GM12865 (cell line): ENCODE results near the gene CHCHD6.

Experiments used
- DNase-seq: peaks from one replicate; pipeline ENCODE4 v3.0.0; 2010; ENCODE audit warnings: low read depth
- H3K4me3 ChIP-seq: 2 replicates; pipeline ENCODE4 v1.5.1; 2011; ENCODE audit warnings: mild to moderate bottlenecking, low read depth, low read length, control low read depth
- CTCF ChIP-seq: IDR thresholded peaks from 2 replicates; pipeline ENCODE4 v1.5.1; 2011; ENCODE audit warnings: low read length, control low read depth, low read depth, inconsistent platforms; ENCODE audit not compliant: insufficient read depth; ENCODE audit errors: missing control alignments

The CHCHD6 gene

DNA sequence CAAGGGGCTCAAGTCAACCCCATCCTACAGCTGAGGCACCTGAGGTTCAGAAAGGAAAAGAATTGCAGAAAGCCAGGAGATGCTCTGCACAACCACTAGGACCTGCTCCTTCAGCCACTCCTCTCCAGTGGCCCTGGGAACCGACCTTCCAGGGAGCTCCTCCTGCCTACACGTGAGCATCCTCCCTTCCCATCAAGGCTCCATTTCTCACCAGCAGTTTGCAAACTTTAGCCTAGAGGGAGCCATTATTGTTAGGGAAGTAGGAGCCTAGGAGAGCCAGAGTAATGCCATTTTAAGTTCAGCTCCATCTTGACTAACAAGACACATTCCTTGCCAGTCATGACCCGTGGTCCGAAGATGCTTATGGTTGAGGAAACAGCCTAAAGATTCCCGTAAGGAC is 11.2 kb upstream of the CHCHD6 start:
- H3K4me3 ChIP-seq = no peak overlapping the region
- no peak for TF ChIP-seq CTCF
- DNase-seq = no peak

DNA sequence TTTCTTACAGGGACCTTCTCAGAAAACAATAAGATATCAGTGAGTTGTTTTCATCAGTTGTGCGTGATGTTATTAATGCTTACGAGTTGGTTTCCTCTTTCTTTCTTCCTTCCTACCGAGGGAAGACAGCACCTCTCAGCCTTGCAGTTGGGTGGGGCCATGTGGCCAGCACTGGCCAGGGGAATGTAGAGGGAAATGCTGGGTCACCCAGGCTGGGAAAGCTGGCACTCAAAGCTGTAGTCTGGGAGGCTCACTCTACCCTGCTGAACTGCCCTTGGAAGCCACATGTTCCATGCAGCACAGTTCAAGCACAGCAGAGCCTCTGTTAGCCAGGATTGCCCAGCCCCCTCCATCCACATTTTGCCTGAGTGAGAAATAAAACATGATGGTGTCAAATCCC is 10.1 kb upstream of the CHCHD6 start:
- no peak for DNase-seq
- TF ChIP-seq CTCF = no peak
- H3K4me3 ChIP-seq = no peak overlapping the region

GRCh38 chr3:126696701-126697267 is 7.3 kb upstream of the CHCHD6 start:
- H3K4me3 ChIP-seq = no peak overlapping the region
- no peak for DNase-seq

GRCh38 chr3:126699011-126699410 is 5.0 kb upstream of the CHCHD6 start:
- no peak overlapping the region for H3K4me3 ChIP-seq
- no peak for TF ChIP-seq CTCF
- DNase-seq = no peak

More at GRCh38 chr3:126696701-126697267, 7.3 kb upstream of the CHCHD6 start:
- TF ChIP-seq CTCF = no peak

DNA sequence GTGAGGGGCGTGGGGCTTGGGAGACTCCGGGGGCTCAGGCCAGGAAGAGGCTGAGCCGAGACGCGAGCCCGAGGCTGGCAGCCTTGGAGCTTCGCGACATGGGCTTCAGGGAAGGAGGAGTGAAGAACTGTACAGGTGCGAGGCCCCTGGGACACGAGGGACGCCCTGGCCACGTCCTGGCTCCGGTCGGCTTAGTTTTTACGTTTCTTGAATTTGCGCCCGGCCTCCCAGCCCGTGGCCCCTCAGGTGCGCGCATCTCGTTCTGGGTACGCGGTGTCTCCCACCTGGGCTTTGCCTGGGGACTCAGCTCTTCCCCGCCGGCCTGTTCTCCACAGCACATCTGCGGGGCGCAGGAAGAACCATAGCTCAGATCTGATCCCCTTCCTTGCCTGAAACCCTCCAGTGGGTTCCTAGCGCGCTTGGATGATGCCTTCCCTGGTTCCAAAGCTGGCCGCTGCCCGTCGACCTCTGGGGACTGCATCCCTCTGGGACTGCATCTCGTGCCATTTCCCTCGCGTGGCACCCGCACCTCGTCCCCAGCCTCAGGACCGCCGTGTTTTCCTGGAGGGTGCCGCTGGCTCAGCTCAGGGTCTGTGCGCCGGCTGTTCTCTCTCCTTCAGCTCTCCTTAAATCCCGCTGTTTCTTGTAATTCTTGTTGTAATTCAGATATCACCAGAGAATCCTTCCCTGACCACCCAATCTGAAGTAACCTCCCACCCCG is 614 bp downstream of the CHCHD6 start:
- no peak for DNase-seq
- TF ChIP-seq CTCF = no peak
- peak overlapping the region; percentile 73 for H3K4me3 ChIP-seq

DNA sequence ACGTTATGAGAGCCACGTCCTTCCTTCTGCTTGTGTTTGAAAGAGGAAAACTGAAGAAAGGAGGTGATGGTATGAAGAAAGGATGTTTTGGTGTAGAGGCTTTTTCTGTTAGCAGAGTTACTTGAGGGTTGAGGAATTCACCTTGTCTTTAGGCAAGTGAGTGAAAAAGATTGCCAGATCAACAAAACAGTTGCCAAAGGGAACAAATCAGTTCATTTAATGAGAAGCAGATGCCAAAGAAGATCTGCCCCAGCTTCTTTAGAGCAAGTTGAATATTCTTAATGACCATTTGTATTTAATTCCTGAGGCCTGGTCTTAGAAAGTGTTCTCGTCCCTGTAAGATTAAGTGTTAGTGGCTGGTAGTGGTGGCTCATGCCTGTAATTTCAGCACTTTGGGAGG is 2.6 kb downstream of the CHCHD6 start:
- no peak for DNase-seq
- H3K4me3 ChIP-seq = no peak overlapping the region
- no peak for TF ChIP-seq CTCF
